HG02885 (cell line): ENCODE data around the gene SDR42E2.

ENCODE experiments used
- ATAC-seq: cut with Tn5 transposase; IDR thresholded peaks from one replicate; pipeline ENCODE4 v1.9.1; 2021; ENCODE audit warnings: mild to moderate bottlenecking; ENCODE audit not compliant: unreplicated experiment, poor library complexity

The SDR42E2 gene

DNA sequence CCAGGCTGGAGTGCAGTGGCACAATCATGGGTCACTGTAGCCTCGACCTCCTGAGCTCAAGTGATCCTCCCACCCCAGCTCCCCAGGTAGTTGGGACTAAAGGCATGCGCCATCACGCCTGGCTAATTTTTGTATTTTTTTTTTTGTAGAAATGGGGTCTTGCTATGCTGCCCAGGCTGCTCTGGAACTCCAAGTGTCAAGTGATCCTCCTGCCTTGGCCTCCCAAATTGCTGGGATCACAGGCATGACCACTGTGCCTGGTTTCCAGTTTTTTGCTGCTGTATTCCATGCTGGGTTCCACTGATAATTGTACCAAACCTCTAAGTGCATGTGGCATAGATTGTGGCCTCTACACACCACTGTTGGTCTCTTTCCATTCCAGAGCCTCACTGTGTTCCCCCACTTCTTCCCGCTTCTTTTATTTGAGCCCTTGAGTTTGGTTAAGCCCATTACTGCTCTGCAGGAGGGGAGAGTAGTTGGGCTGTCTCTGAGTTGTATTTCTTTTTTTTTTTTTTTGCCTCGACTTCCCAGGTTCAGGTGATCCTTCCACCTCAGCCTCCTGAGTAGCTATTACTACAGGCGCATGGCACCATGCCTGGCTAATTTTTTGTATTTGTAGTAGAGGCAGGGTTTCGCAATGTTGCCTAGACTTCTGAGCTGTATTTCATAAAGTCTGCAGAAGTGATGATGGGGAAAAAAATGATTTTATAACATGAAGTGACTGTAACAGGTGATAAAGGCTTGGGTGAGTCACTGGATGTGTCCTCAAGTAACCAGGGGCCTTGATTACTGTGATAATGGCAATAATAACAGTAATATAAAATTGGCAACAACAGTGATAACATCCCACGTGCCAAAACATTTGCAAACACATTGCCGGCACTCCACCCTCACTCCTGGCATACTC, 73.8 kb downstream of the SDR42E2 start:
- ATAC-seq: no peak

DNA sequence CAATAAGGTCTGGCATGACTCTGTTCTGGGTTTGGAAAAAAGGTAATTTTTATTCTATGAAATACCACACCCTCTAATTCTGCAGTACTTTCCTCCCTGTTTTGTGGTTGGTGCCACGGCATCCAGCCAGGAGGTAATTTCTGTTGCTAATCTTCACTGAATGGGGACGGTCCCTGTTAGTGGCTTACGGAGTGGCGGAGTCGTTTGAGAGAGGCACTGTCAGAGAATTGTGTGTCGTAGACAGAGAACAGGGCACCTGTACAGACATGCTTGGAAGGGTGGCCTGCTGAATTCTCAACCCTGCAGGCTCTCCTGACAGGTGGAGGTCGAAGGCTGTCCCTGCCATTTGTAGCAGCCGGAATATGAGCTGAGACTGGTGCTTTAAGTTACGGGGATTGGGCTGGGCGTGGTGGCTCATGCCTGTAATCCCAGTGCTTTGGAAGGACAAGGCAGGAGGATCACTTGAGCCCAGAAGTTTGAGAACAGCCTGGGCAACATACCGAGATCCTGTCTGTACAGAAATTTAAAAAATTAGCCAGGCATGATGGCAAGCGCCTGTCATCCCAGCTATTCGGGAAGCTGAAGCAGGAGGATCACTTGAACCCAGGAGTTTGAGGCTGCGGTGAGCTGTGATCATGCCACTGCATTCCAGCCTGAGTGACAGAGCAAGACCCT, 77.0 kb downstream of the SDR42E2 start:
- ATAC-seq: no peak

DNA sequence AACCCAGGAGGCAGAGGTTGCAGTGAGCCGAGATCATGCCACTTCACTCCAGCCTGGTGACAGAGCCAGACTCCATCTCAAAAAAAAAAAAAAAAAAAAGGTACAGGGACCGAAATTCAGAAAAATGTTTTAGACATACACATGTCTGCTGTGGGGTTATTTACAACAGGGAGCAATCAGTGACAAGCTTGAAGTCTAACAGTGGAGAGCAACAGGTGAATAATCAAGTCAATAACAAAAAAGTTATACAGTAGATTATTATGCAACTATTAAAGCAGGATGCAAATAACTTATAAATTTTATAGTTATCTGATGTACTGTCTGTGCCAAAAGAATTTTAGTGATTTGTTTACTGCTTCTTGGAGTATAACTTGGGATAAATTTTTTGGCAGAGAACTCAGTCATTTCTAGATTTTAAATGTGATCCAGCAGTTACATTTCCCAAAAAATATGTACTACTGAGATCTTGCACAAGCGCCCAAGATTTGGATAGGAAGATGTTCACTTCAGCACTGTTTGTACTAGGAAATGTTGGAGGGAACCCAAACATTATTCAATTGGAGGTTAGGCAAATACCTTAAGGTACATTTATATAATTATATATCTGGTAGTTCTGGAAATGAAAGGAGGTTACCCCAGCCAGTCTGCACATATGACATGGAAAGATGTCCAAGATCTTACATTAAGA, 77.9 kb downstream of the SDR42E2 start:
- ATAC-seq: no peak
